Bone marrow (tissue), 2 donors: Measurements from ENCODE around the gene CREB3.

Experiments
- DNase-seq, 2 donors: peaks; one replicate each; lab custom pipeline; 2025; lab: John Stamatoyannopoulos, UW

CREB3 gene

DNA sequence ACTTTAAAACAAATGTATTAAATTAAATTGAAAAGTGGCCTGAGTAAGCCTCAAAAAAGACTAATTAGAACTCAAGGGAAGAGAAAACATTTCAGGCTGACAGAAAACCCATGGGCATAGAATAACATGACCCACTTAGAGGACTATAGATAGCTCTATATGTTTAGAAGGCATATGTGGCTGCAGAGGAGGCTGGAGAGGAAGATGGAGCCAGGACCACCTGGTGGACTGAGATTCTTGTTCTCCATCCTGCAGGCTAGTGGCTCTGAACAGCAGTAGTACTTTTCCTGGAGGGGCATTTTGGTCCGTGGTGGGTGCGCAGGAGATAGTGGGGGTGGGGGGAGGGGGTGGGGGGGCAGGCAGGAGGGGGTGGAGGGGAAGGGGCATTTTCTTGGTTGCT lies 48.6 kb downstream of the CREB3 start:
- DNase-seq, result no peak

DNA sequence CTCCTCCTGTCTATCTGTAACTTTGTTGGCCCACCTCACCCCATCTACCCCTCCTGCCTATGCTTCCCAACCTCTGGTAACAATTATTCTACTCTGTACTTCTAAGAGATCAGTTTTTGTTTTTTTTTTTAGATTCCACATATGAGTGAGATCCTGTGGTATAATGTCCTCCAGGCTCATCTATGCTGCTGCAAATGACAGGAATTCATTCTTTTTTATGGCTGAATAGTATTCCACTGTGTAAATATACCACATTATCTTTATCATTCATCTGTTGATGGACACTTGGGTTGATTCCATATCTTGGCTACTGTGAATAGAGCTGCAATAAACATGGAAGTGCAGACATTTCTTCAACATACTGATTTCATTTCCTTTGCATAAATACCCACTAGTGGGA lies 51.0 kb downstream of the CREB3 start:
- DNase-seq, result no peak
